ENCODE measurements around the gene LAMC3.

GRCh38 chr9:131033269-131034224 lies 24.6 kb downstream of the LAMC3 start:
- TF ChIP-seq CTCF (IDR thresholded peaks at IDR 0.05) (no peak), POLR2A (IDR thresholded peaks at IDR 0.05) (no peak), POLR2AphosphoS5 (IDR thresholded peaks at IDR 0.05) (no peak)

All from breast epithelium (tissue), 3 donors.